NCI-H1105 (cell line): Measurements from ENCODE around the gene DKK2.

ENCODE experiments used
- DNase-seq: peaks from one replicate; lab custom pipeline; 2025; lab: John Stamatoyannopoulos, UW

The DKK2 gene

GRCh38 chr4:107017443-107018343 is 18.4 kb downstream of the DKK2 start:
- DNase-seq: no peak

GRCh38 chr4:107011312-107011711 is 24.8 kb downstream of the DKK2 start:
- DNase-seq: no peak

- DNase-seq: no peak
Observed at GRCh38 chr4:107009196-107009968, 26.7 kb downstream of the DKK2 start.

- no peak for DNase-seq
Observed at GRCh38 chr4:107008115-107008514, 28.0 kb downstream of the DKK2 start.

GRCh38 chr4:107006218-107006617 is 29.9 kb downstream of the DKK2 start:
- DNase-seq: no peak

GRCh38 chr4:106996490-106996889 is 39.6 kb downstream of the DKK2 start:
- no peak for DNase-seq

GRCh38 chr4:106993827-106994226 is 42.3 kb downstream of the DKK2 start:
- DNase-seq: no peak

- no peak for DNase-seq
Observed at GRCh38 chr4:106987311-106987710, 48.8 kb downstream of the DKK2 start.

- no peak for DNase-seq
Observed at GRCh38 chr4:106986486-106986885, 49.6 kb downstream of the DKK2 start.

GRCh38 chr4:106985830-106986229 is 50.3 kb downstream of the DKK2 start:
- no peak for DNase-seq

GRCh38 chr4:106982711-106983211 is 53.4 kb downstream of the DKK2 start:
- DNase-seq: no peak

GRCh38 chr4:106981431-106981830 is 54.7 kb downstream of the DKK2 start:
- no peak for DNase-seq

- no peak for DNase-seq
Observed at GRCh38 chr4:106979476-106979875, 56.6 kb downstream of the DKK2 start.

- no peak for DNase-seq
Observed at GRCh38 chr4:106978046-106978774, 57.9 kb downstream of the DKK2 start.

GRCh38 chr4:106971636-106972035 is 64.5 kb downstream of the DKK2 start:
- DNase-seq: no peak

- DNase-seq: no peak
Observed at GRCh38 chr4:106967892-106968291, 68.2 kb downstream of the DKK2 start.

GRCh38 chr4:106953036-106953705 is 82.9 kb downstream of the DKK2 start:
- DNase-seq: no peak

- DNase-seq: no peak
Observed at GRCh38 chr4:106951891-106952290, 84.2 kb downstream of the DKK2 start.

GRCh38 chr4:106941841-106942240 is 94.3 kb downstream of the DKK2 start:
- no peak for DNase-seq

- DNase-seq: no peak
Observed at GRCh38 chr4:106930522-106930921, 105.6 kb downstream of the DKK2 start.

GRCh38 chr4:106929248-106929647 is 106.9 kb downstream of the DKK2 start:
- DNase-seq: no peak

GRCh38 chr4:106914223-106914622 is 121.9 kb downstream of the DKK2 start:
- DNase-seq: no peak
